GM19395 (cell line): ENCODE results near the gene CELA2B.
"Not testable (repeated sequence)": the region's sequence is repeated elsewhere in the genome, so short reads cannot be mapped to it uniquely, and the experiment has no call there.

Source experiments
- ATAC-seq: cut with Tn5 transposase; IDR thresholded peaks from one replicate; pipeline ENCODE4 v1.9.1; 2021; ENCODE audit warnings: mild to moderate bottlenecking, moderate library complexity; ENCODE audit not compliant: unreplicated experiment

Gene CELA2B

GRCh38 chr1:15492596-15492995 is 16.7 kb downstream of the CELA2B start:
- no peak for ATAC-seq

DNA sequence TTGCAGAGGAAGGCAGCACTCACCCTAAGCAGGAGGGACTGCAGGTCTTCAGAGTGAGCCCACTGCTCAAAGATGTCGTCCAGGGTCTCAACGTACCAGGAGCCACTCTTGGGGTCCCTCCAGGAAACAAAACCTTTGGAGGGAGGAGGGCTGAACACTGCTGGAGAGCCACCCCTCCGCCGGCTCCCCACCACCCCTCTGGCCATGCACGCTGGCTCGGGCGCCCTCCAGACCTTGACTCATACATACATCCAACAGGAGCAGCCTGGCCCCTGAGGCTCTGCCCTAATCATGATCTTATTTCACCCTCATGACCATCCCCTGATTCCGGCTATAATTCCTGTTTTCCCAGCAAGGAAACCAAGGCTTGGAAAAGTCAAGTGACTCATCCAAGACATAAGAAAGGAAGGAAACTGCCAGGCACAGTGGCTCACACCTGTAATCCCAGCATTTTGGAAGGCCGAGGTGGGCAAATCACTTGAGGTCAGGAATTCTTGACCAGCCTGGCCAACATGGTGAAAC is 18.0 kb downstream of the CELA2B start:
- no peak for ATAC-seq

DNA sequence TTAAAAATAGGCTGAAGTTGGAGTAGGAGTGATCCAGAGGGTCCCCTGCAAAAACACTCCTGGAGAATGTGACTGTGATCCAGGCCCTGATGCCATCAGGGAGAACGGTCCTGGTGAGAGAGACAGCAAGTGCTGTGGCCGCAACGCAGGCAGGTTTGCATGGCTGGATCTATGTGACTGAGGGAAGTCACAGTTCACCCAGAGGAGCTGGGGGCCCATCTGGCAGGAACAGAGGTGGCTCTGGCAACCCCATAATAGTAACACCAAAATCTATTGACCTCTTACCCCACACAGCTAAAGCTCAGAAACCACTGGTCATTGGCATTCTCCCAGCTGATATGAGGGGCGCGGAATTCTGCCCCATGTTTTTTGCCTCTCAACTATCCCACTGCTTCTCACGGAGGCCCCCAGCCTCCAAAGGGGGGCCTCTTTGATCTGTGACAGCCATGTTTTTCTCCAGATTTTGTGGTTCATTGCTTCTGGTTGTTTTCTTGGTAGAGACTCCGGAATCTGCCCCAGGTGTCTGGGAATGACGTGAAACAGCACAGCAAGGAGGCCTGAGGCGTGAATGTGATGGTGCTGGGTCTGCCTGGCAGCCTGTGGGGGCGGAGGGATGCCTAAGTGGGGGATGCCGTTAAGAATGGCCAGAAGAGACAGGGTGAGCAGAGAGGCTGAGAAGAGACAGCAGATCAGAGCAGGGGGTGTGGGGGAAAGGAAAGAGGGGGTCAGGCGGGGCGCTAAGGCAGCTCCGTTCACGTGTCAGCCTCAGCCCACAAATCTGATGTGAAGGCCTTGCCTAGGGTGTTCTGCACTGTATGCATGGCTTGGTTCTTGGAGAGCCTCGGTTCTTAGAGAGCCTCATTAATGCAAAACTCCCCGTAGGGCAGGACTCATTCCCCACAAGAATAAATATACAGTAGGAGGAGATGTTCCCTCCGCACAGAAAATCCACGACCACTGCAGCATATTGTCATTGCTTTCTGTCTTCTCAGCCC is 24.6 kb downstream of the CELA2B start:
- no peak for ATAC-seq

- ATAC-seq: no peak
Measured at GRCh38 chr1:15501208-15502032, 25.5 kb downstream of the CELA2B start.

DNA sequence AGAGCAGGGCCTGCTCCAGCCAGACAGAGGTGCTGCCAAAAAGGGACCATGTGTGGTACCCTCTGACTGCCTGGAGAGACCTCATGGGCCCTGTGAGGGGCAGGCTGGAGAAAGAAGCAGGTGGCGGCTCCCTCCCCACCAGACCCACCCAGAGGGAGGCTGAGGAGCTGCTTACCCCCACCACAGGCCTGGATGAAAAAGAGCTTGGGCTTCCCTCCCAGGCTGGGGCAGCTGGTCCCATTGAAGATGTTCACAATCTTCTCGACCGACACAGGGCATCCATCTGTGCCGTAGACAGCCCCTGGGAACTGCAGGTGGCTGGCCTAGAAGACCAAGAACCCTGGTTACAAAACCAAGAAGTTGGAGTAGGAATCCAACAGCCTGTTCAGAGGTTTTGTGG is 28.5 kb downstream of the CELA2B start:
- no peak for ATAC-seq

DNA sequence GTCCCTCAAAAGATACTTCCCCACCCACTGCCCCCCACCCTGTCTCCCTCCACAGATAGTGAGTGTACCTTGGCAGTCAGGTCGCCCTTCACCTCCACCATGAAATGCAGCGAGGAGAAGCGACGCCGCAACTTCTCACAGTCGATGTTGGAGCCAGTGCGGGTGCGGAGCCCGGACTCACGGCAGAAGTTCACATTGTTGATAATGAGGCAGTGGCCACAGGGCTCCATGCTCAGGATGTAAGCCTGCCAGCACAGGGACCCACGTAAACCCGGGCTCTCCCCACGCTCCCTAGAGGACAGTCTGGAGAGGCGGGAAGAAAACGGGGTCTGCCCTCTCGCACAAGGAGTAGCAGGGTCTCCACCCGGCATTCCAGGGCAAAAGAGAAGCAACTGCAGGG is 30.9 kb downstream of the CELA2B start:
- ATAC-seq: no peak

- ATAC-seq: no peak
Measured at GRCh38 chr1:15507278-15507677, 31.4 kb downstream of the CELA2B start.

- no peak for ATAC-seq
Measured at GRCh38 chr1:15508700-15509487, 33.0 kb downstream of the CELA2B start.

GRCh38 chr1:15509586-15509985 is 33.7 kb downstream of the CELA2B start:
- ATAC-seq: no peak

DNA sequence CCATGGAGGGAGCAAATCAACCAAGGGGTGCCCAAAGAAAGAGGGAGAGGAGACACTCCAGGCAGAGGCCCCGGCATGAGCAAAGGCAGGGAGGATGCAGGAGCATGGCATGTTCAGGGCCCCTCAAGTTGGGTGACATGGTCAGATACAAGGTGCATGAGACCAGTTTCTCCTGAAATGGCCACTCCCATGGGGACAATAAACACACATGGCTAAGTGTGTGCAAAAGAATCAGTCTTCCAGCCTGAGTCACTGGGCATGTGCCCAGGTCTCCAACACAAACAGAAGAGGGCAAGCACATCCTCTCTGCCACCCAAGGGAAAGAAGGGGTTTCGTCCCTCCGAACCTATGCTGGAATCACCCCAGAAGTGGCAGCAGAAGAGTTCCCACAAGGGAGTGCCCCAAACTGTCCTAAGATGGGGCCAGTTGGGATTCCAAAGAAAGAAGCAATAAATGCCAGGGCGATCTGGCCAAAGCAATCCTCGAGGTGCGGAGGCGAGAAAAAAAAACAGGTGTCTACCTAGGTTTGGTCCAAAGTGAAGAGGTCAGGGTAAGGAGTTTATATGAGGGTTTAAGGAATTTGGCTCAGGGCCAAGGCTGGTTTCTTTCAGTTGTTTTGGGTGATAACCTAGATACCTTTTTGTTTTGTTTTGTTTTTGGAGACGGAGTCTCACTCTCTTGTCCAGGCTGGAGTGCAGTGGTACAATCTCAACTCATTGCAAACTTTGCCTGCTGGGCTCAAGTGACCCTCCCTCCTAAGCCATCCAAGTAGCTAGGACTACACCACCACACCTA is 34.9 kb downstream of the CELA2B start:
- ATAC-seq: no peak

DNA sequence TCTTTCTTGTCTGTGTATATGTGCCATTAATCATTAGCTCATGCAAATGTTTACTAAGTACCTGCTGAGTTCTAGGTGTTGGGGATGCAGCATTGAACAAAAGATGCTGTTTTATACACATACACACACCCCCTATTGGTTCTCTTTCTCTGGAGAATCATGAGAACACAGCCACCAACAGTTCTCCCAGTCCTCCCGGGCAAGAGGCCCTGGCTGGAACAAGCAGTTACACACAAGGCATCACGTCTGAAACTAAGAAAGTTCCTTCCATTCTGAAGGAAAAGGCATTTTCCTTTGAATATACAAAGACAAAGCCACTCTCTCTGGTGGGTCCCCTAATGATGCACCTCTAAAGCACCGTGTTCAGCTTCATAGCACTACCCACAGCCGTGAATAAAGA is 37.3 kb downstream of the CELA2B start:
- no peak for ATAC-seq

DNA sequence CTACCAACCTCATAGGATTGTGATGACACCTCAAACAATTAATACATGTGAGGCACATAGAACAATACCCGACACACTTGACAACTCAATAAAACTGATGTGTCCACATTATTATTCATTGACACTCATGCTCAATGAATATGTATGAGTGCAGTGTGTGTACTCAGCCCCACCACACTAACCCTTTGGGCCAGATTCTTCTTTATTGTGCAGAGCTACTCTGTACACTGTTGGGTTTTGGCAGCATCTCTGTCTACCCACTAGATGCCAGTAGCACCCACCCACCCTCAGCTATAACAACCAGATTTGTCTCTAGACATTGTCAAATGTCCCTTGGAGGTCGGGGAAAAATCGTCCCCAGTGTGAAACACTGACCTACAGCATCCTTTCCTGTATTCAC is 38.0 kb downstream of the CELA2B start:
- ATAC-seq: no peak

- ATAC-seq: not testable (repeated sequence)
Measured at GRCh38 chr1:15514557-15514956, 38.7 kb downstream of the CELA2B start.

DNA sequence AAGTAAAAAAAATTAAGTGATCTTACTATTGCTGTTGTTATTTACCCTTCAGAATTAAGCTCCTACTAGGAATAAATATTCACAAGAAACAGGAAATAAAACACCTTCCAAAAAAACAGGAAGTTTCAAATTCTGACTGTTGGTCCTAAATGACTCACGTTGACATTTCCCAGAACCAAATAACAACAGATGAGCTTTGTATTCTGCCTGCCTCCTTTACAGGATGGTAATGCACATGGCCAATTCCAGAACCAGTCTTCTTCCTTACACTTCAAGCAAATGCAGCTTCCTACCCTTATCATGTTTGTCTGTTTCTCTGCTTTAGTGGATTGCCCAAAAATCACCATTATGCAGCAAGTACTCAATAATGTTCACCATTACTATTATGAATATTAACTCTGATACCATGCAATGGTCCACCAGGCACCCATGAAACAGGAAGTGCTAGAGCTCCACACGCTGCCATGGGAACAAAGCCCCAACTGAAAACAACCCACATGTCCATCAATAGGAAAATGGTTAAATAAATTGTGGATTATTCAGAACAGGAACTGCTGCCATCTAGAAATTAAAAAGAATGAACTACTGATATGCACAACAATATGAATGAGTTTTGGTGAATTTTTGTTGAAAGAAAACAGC is 39.2 kb downstream of the CELA2B start:
- ATAC-seq: no peak

- ATAC-seq: no peak
Measured at GRCh38 chr1:15519625-15520024, 43.7 kb downstream of the CELA2B start.

- ATAC-seq: not testable (repeated sequence)
Measured at GRCh38 chr1:15521206-15521906, 45.5 kb downstream of the CELA2B start.

DNA sequence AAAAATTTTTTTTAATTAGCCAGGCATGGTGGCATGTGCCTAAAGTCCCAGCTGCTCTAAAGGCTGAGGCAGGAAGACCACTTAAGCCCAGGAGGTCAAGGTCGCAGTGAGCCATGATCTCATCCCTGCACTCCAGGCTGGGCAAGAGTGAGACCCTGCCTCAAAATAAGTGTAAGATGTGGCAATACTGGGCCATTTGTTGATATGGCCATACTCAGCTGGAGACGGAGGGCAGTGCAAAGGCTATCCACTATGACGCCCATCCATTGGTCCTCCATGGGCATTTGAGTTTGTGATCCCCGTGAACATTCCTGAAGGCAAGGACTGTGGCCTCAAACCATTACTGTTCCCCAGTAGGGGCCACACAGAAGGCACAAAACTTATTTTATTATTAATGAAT is 46.6 kb downstream of the CELA2B start:
- ATAC-seq: no peak

- ATAC-seq: no peak
Measured at GRCh38 chr1:15523104-15524020, 47.5 kb downstream of the CELA2B start.
